K562 (cell line): ENCODE data around the gene COBLL1. TPM values are rescaled to one million over a fixed set of nuclear protein-coding genes. Genes with fewer than 3 reads are reported as not detected.

Source experiments
- ATAC-seq: fragments of 200-7000 bp; cut with Tn5 transposase; 3 replicates; pipeline ENCODE4 v1.9.1; 2020; ENCODE audit warnings: moderate library complexity
- BruUV-seq: library from RNA; stranded (reverse); fragments of 400-500 nt; replicated peaks from 2 replicates; lab custom pipeline; 2021; lab: Mats Ljungman, UMichigan
- CTCF ChIA-PET: fragments of 300-600 bp; formaldehyde crosslinking; extraction: SDS; loops from one replicate; lab custom pipeline; 2021; ENCODE audit warnings: low intra/inter-chr PET ratio; lab: Yijun Ruan, JAX
- POLR2A ChIA-PET: fragments of 300-600, 350-650 bp; sonication (Branson Sonifier 250); formaldehyde crosslinking; extraction: SDS; loops from one replicate; lab custom pipeline; 2021; ENCODE audit warnings: antibody characterized with exemption, inconsistent platforms; lab: Yijun Ruan, JAX
- DNase-seq, 4 experiments: peaks; one replicate each; pipeline versions ENCODE4 v3.0.0 to v3.0.0-alpha.2; 2011 to 2018; ENCODE audit warnings: low spot score in 3 of 4, mixed read lengths in 3 of 4; ENCODE audit errors: extremely low read depth in 1 of 4
- FAIRE-seq: peaks from 2 replicates; lab custom pipeline; 2011; peaks lifted over from hg19 to GRCh38; lab: Jason Lieb, UNC
- H2AFZ ChIP-seq: 2 replicates; pipeline ENCODE4 v1.6.0; 2011; ENCODE audit warnings: low read depth, low read length, control low read depth, inconsistent platforms
- H3K27ac ChIP-seq: fragments of 200-600 bp; 3 replicates; pipeline ENCODE4 v1.8.0; 2011; ENCODE audit warnings: low read depth, mild to moderate bottlenecking, control low read depth, inconsistent platforms, low read length, moderate library complexity, mixed read lengths; ENCODE audit errors: extremely low read depth
- H3K27me3 ChIP-seq, 2 experiments: fragments of 300-600 bp in 1 of 2; 2 replicates in 1 of 2; 3 replicates in 1 of 2; pipeline versions ENCODE4 v1.6.0 to v1.8.0; 2011; ENCODE audit warnings: inconsistent platforms in 2 of 2, low read length in 2 of 2, mild to moderate bottlenecking in 1 of 2, mixed read lengths in 1 of 2, moderate library complexity in 1 of 2; ENCODE audit not compliant: control insufficient read depth in 2 of 2, insufficient read depth in 2 of 2
- H3K36me3 ChIP-seq: fragments of 300-600 bp; 3 replicates; pipeline ENCODE4 v1.8.0; 2011; ENCODE audit warnings: mild to moderate bottlenecking, low read length, inconsistent platforms; ENCODE audit not compliant: control insufficient read depth, insufficient read depth
- H3K4me1 ChIP-seq, 2 experiments: fragments of 200-600 bp in 1 of 2; replicated peaks in 1 of 2; 2 replicates in 1 of 2; 3 replicates in 1 of 2; pipeline versions ENCODE4 v1.5.1 to v1.8.0; 2011; ENCODE audit warnings: inconsistent platforms in 2 of 2, low read length in 2 of 2, mild to moderate bottlenecking in 1 of 2, mixed read lengths in 1 of 2, moderate library complexity in 1 of 2; ENCODE audit not compliant: control insufficient read depth in 2 of 2, insufficient read depth in 2 of 2
- H3K4me2 ChIP-seq: 2 replicates; pipeline ENCODE4 v1.6.1; 2011; ENCODE audit warnings: low read length, control low read depth, inconsistent platforms, mixed read lengths; ENCODE audit not compliant: insufficient read depth
- H3K4me3 ChIP-seq: fragments of 200-600 bp; sonication (generic), shearing (Covaris generic); 2 replicates; pipeline ENCODE4 v1.5.1; 2016; ENCODE audit warnings: control low read depth, inconsistent platforms
- H3K79me2 ChIP-seq: fragments of 200-600 bp; 3 replicates; pipeline ENCODE4 v1.8.0; 2011; ENCODE audit warnings: low read length, inconsistent platforms; ENCODE audit not compliant: control insufficient read depth, insufficient read depth
- H3K9ac ChIP-seq, 2 experiments: 2 replicates each; pipeline versions ENCODE4 v1.6.0 to v1.6.1; 2011; ENCODE audit warnings: low read depth in 2 of 2, low read length in 2 of 2, control low read depth in 1 of 2, inconsistent platforms in 1 of 2, mild to moderate bottlenecking in 1 of 2, mixed read lengths in 1 of 2; ENCODE audit not compliant: insufficient read depth in 1 of 2
- H3K9me1 ChIP-seq: one replicate; pipeline ENCODE4 v1.6.0; 2011; ENCODE audit warnings: inconsistent platforms, mild to moderate bottlenecking, low read length, moderate library complexity; ENCODE audit not compliant: control insufficient read depth, insufficient read depth
- H3K9me3 ChIP-seq: replicated peaks from 2 replicates; pipeline ENCODE4 v1.5.1; 2011; ENCODE audit warnings: low read depth, low read length, inconsistent platforms; ENCODE audit not compliant: control insufficient read depth, insufficient read depth
- H4K20me1 ChIP-seq: replicated peaks from 2 replicates; pipeline ENCODE4 v1.6.1; 2011; ENCODE audit warnings: low read length, inconsistent platforms, mixed read lengths; ENCODE audit not compliant: control insufficient read depth, insufficient read depth
- CCNT2 ChIP-seq: IDR thresholded peaks from 2 replicates; pipeline ENCODE4 v1.6.1; 2011; ENCODE audit warnings: borderline replicate concordance, low read depth, mild to moderate bottlenecking, moderate library complexity, mixed read lengths, low read length; ENCODE audit not compliant: insufficient read length; ENCODE audit errors: extremely low read depth
- DPF2 ChIP-seq: fragments of 450-650 bp; IDR thresholded peaks from 2 replicates; pipeline ENCODE4 v1.6.1; 2016
- HMG20B ChIP-seq: fragments of 250-450 bp; sonication (Bioruptor Pico); IDR thresholded peaks from 2 replicates; pipeline ENCODE4 v1.5.0; 2021; ENCODE audit warnings: mild to moderate bottlenecking
- HMGN3 ChIP-seq: IDR thresholded peaks from 2 replicates; pipeline ENCODE4 v1.6.1; 2011; ENCODE audit warnings: borderline replicate concordance, low read depth, mild to moderate bottlenecking, mixed read lengths, low read length; ENCODE audit not compliant: insufficient read length; ENCODE audit errors: extremely low read depth
- HOXB6 ChIP-seq: fragments of 250-450 bp; sonication (Bioruptor Pico); IDR thresholded peaks from 2 replicates; pipeline ENCODE4 v1.5.1; 2022; ENCODE audit warnings: mild to moderate bottlenecking, borderline replicate concordance
- L3MBTL2 ChIP-seq: fragments of 450-650 bp; IDR thresholded peaks from 2 replicates; pipeline ENCODE4 v1.6.1; 2016; ENCODE audit warnings: mild to moderate bottlenecking, moderate library complexity
- NR2F6 ChIP-seq: fragments of 450-650 bp; formaldehyde crosslinking; IDR thresholded peaks from 2 replicates; pipeline ENCODE4 v1.4.0; 2020; ENCODE audit warnings: mild to moderate bottlenecking
- PRDM10 ChIP-seq: fragments of 450-650 bp; IDR thresholded peaks from 2 replicates; pipeline ENCODE4 v1.6.1; 2018; ENCODE audit not compliant: partially characterized antibody
- SETDB1 ChIP-seq: IDR thresholded peaks from one replicate; pipeline ENCODE4 v1.6.1; 2012; ENCODE audit warnings: low read length, control low read depth, inconsistent platforms
- SMARCE1 ChIP-seq: fragments of 450-650 bp; IDR thresholded peaks from 2 replicates; pipeline ENCODE4 v1.7.1; 2016; ENCODE audit warnings: mild to moderate bottlenecking
- U2AF1 ChIP-seq: fragments of 200-400 bp; formaldehyde crosslinking; optimal IDR thresholded peaks from 2 replicates; pipeline ENCODE3; 2017; ENCODE audit warnings: mild to moderate bottlenecking, low read depth, low read length, moderate library complexity
- WGBS: fragments of 100-300 bp; shearing (Covaris generic); methylation state at CpG from one replicate; pipeline ENCODE4 v1.1.6; 2016; ENCODE audit warnings: low coverage, mixed read lengths; ENCODE audit not compliant: insufficient coverage; ENCODE audit errors: missing lambda C conversion rate; 5-methylcytosine and 5-hydroxymethylcytosine counted together
- in situ Hi-C: fragments of 300-500 bp; cut with MboI; formaldehyde crosslinking; loops from 4 replicates; pipeline ENCODE4 v1.15.0; 2018; ENCODE audit warnings: inconsistent platforms, mixed read lengths
- intact Hi-C: fragments of 100-400 bp; cut with micrococcal nuclease; formaldehyde crosslinking; loops from 2 replicates; pipeline ENCODE4 v1.14.2; 2022
- polyA plus RNA-seq, 8 experiments: library from polyadenylated mRNA; depleted of rRNA in 4 of 8; stranded (reverse) in 5 of 8; unstranded in 3 of 8; fragments of >200 nt; fragmentation: Nextera tagmentation in 2 of 8; fragmentation: Illumina TruSeq in 1 of 8; extraction: Ambion mirVana in 2 of 8; extraction: Trizol in 1 of 8; gene quantifications; 2 replicates each; pipeline versions ENCODE4 v1.2.1 to v1.2.3, GENCODE V29; 2011 to 2014; ENCODE audit warnings: inconsistent platforms in 1 of 8, missing spikeins in 1 of 8
- total RNA-seq, 7 experiments: library from RNA; depleted of rRNA in 6 of 7; stranded (reverse); fragments of >200 nt in 6 of 7; fragmentation: Illumina TruSeq in 2 of 7; extraction: Trizol in 2 of 7; gene quantifications; 2 replicates each; pipeline versions ENCODE4 v1.2.1 to v1.2.3, GENCODE V29; 2011 to 2021; ENCODE audit warnings: low replicate concordance in 1 of 7

The COBLL1 gene
- total and polyA plus RNA-seq, 9 of the 15 experiments (the other 6 are each of a cell fraction or from before 2014, with no cell fraction given), result 0.07 to 1.6 (median 0.71) TPM

GRCh38 chr2:164766954-164767320 lies 74.7 kb downstream of the COBLL1 start (continued):
- TF ChIP-seq HOXB6 (CRISPR knock-in tag) (no peak), CCNT2 (no peak)

- Histone ChIP-seq H3K36me3 (no peaks in the 10 kb centered on the region), H3K9ac (no peak overlapping the region), H3K27ac (no peak overlapping the region), H3K4me2 (no peak overlapping the region), H3K9me3 (no peaks in the 10 kb centered on the region), H3K9me1 (no peaks in the 10 kb centered on the region), H4K20me1 (no peaks in the 10 kb centered on the region), H3K4me1 (no peaks in the 10 kb centered on the region), H3K4me3 (no peak overlapping the region), H3K27me3 (no peaks in the 10 kb centered on the region), H3K79me2 (no peaks in the 10 kb centered on the region), H2AFZ (no peak overlapping the region)
- intact Hi-C loops (no loop called here), in situ Hi-C loops (no loop called here)
- ChIA-PET CTCF (no interaction called here), POLR2A (no interaction called here)
- BruUV-seq, result no TSS peak
- no peak for TF ChIP-seq SETDB1
- TF ChIP-seq U2AF1, result no peak
- TF ChIP-seq HMGN3, result no peak
- TF ChIP-seq SMARCE1, result no peak
- no peak for TF ChIP-seq L3MBTL2
- no peak for TF ChIP-seq DPF2
- no peak for TF ChIP-seq NR2F6 (CRISPR knock-in tag)
- no peak for TF ChIP-seq PRDM10
- no peak for TF ChIP-seq HMG20B (CRISPR knock-in tag)
- no peak for ATAC-seq
- 4% methylated on average over 4 of the region's 4 CpGs for WGBS
- no peak for FAIRE-seq
- no peak for DNase-seq
Observed at GRCh38 chr2:164766216-164766953, 75.2 kb downstream of the COBLL1 start.
